ENCODE measurements around the gene CAMK2B.

CAMK2B gene

DNA sequence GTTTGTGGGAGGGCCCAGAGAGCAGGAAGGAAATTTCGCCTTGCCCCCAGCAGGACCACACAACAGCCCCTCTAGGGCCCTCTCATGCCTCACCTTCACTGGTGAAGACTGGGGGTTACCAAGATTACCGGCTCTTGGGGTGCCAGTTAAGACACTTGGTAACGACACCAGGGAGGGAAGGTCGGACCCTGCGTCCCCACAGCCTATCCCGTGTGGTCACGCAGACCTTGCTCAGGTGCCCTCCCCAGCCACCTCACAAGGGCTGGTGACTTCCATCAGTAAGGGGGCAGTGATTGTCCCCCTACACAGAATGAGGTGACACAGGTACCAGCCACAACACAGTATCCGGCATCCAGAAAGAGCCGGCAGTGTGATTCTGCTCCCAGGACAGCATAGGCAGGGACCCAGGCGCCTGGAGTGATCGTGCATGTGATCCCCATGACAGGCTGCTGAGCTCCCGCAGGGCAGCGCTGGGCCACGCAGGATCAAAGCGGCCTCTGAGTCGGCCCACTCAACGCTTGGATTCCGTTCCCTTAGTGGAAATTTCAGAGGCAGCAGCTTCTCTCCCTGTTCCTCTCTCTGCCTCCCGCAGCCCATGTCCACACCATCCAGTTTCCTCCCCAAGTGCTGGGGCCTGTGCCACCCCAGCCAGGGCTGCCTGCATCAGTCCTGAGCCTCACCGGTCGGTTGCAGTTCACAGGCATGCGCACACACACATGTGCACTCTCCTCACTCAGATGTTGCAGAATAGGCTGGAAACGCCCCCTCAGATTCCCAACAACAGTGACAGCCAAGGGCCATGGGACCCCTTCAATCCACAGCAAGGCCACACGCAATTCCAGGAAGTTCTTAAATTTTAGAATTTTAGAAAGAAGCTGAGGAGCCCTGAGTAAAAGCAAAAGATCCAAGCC, 35.8 kb downstream of the CAMK2B start:
- H3K4me3 ChIP-seq (ENCODE audit: control insufficient read depth, low read depth, low read length): no peak overlapping the region
- TF ChIP-seq, protein P1, sequence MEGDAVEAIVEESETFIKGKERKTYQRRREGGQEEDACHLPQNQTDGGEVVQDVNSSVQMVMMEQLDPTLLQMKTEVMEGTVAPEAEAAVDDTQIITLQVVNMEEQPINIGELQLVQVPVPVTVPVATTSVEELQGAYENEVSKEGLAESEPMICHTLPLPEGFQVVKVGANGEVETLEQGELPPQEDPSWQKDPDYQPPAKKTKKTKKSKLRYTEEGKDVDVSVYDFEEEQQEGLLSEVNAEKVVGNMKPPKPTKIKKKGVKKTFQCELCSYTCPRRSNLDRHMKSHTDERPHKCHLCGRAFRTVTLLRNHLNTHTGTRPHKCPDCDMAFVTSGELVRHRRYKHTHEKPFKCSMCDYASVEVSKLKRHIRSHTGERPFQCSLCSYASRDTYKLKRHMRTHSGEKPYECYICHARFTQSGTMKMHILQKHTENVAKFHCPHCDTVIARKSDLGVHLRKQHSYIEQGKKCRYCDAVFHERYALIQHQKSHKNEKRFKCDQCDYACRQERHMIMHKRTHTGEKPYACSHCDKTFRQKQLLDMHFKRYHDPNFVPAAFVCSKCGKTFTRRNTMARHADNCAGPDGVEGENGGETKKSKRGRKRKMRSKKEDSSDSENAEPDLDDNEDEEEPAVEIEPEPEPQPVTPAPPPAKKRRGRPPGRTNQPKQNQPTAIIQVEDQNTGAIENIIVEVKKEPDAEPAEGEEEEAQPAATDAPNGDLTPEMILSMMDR (conservative IDR thresholded peaks at IDR 0.05; ENCODE audit: control insufficient read depth, insufficient read depth, low read depth, low read length): no peak
- DNase-seq (ENCODE audit: low read depth): no peak

DNA sequence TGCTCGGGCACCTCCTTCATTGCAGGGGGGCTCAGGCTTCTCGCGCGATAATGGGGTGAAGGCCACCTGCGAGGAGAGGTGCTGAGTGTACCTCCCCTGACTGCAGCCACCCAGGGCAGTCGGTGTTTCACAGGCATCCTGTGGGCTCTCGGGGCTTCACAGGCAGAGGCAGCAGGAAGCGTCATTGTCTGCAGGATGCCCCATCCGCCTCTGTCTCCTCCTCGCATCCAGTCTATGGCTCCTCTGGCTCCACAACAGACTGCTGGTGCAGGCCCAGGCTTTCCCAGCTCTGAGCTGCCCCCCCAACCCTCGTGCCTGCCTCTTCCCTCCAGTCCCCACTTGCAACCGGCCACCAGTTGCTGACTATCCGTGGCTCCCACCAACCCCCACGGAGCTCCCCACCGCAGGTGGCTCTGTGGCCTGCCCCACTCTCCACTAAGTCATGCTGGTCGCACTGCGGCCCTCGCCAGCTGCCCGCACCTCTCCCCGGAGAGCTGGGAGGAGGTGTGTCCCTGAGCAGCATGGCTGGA, 36.5 kb downstream of the CAMK2B start:
- TF ChIP-seq, protein P1 (conservative IDR thresholded peaks at IDR 0.05; ENCODE audit: control insufficient read depth, insufficient read depth, low read depth, low read length): no peak
- no peak overlapping the region for H3K4me3 ChIP-seq (ENCODE audit: control insufficient read depth, low read depth, low read length)
- DNase-seq (ENCODE audit: low read depth): no peak

DNA sequence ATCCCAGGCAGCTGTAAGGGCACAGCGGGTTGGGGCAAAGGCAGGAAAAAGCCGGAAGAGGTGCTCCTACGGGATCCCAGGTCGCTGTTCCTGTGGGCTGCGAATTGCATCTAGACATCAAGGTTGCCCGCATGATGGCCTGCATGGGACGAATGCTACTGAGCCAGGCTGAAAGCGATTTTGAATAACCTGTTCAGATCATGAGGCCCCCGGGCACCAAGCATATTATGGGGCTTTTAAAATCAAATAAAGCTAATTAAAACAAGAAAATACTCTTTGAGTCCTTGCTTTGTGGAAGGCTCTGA, 37.1 kb downstream of the CAMK2B start:
- DNase-seq (ENCODE audit: low read depth): no peak
- H3K4me3 ChIP-seq (ENCODE audit: control insufficient read depth, low read depth, low read length): no peak overlapping the region
- TF ChIP-seq, protein P1 (conservative IDR thresholded peaks at IDR 0.05; ENCODE audit: control insufficient read depth, insufficient read depth, low read depth, low read length): no peak

DNA sequence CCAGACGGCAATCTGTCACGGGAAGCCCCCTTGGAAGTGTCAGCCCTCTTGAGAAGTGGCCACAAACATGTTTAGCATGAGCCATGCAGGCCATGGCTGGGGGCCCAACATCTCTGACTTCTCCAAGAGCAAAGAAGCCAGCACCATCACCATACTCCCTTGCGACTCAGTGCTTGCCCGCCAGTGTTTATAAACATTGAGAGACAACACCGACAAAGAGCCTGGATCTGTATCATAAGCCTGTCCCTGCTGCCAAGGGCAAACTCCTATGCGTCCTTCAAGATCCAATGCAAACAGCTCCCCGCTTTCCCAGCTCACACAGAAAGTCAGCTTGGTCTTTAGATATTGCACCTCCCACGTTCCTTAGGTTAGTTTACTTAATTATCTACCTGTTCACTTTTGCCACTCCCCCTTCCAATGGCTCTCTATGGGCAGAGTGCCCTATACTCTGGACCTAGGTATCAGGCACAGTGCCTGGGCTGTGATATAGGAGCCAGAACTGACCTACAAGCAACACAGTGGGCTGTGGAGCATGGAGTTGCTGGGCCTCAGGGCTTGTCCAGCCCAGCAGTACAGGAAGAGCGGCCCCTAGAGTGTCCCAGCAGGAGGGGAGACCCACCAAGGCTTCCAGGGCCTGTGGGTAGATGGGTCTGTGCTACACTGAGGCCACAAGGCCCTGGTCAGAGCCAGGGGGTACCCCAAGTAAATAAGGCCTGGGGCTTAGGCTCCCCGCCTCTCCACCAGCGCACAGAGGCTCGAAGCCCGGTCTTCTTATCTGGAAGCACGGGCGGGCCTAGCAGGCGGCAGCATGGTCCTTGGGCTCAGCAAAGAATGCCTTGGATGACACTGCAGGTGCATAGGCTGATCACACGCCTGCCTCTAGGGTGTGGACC, 37.7 kb downstream of the CAMK2B start:
- no peak for DNase-seq (ENCODE audit: low read depth)
- TF ChIP-seq, protein P1 (conservative IDR thresholded peaks at IDR 0.05; ENCODE audit: control insufficient read depth, insufficient read depth, low read depth, low read length): no peak
- no peak overlapping the region for H3K4me3 ChIP-seq (ENCODE audit: control insufficient read depth, low read depth, low read length)

DNA sequence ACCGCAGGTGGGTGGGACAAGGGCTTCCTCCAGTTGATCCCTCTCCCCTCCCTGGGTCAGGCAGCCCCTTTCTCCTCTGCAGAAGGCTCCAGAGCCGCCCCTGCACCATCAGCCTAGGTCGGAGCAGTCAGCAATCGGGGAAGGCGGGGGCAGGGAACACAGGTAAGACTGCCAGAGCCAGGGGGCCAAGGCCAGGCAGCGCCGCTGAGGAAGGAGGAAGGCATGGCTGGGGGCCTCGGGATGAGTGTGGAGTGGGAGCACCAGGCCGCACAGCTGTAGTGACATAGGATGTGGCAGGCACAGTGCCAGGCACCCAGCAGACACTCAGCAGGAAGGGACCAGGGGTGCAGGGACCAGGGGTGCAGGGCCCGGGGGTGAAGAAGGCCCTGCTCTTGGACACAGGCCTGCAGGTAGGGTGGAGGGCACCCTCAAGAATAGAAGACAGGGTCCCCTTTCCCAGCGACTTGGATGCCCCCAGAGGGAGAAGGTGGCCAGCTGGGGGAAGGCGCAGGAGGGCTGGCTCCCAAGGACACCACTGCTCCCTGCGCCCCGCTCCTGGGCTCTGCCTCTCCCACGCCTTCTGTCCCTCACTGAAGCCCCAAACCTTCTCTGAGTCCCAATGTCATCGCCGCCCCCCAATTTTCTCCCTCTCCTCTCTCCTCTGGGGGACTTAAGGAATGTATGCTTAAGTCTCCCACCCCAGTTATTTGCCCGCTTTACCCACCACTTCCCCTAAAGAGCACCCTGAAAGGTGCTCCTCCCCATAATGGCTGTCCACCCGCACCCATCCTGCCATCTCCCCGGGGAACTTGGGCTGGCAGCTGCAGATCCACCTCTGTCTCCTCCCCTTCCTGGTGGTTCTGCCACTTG, 38.5 kb downstream of the CAMK2B start:
- no peak for DNase-seq (ENCODE audit: low read depth)
- TF ChIP-seq, protein P1 (conservative IDR thresholded peaks at IDR 0.05; ENCODE audit: control insufficient read depth, insufficient read depth, low read depth, low read length): no peak
- no peak overlapping the region for H3K4me3 ChIP-seq (ENCODE audit: control insufficient read depth, low read depth, low read length)

DNA sequence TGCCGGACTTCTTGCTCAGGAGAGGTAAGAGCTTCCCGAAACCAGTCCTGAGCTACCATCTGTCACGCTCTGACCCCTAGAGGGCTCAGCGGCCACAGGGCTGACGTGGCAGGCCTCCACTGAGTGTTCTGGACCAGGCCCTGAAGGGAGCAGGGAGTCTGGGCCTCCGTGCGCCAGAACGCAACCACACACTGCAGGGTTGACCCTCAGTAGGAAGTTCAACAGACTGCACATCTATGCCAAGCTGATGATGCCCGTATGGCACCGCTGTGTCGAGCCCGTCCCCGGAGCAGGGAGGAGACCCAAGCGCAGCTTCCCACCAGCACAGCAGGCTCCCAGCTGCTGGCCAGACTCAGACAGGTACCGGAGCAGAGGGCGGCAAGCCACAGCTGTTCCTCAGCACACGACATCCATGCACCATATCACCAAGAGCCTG, 39.2 kb downstream of the CAMK2B start:
- H3K4me3 ChIP-seq (ENCODE audit: control insufficient read depth, low read depth, low read length): no peak overlapping the region
- no peak for DNase-seq (ENCODE audit: low read depth)
- TF ChIP-seq, protein P1 (conservative IDR thresholded peaks at IDR 0.05; ENCODE audit: control insufficient read depth, insufficient read depth, low read depth, low read length): no peak

Data from fibroblast of mammary gland (primary cell).